ENCODE results near the gene GBE1.

DNA sequence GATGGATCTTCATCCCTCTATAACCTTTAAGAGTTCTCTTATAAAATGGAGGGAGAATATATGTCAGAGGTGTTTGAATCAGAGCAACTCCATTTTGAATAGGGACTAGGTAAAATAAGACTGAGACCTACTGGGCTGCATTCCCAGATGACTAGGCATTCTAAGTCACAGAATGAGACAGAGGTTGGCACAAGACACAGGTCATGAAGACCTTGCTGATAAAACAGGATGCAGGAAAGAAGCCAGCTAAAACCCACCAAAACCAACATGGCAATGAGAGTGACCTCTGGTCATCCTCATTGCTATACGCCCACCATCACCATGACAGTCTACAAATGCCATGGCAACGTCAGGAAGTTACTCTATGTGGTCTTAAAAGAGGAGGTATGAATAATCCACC, 211.0 kb downstream of the GBE1 start:
- TF ChIP-seq U2AF2 (optimal IDR thresholded peaks at IDR 0.05; ENCODE audit: low read depth, low read length) (no peak), MAZ (CRISPR knock-in tag; conservative IDR thresholded peaks at IDR 0.05 in 1 of 2, IDR thresholded peaks at IDR 0.05 in 1 of 2) (no peak), SIN3B (IDR thresholded peaks at IDR 0.05; ENCODE audit: low read depth) (no peak), MITF (IDR thresholded peaks at IDR 0.05) (no peak), BHLHE40 (IDR thresholded peaks at IDR 0.05; ENCODE audit: low read length) (no peak), GATA2 (CRISPR knock-in tag; IDR thresholded peaks at IDR 0.05) (no peak), YBX1 (IDR thresholded peaks at IDR 0.05) (no peak)
- TF ChIP-seq, protein P1, sequence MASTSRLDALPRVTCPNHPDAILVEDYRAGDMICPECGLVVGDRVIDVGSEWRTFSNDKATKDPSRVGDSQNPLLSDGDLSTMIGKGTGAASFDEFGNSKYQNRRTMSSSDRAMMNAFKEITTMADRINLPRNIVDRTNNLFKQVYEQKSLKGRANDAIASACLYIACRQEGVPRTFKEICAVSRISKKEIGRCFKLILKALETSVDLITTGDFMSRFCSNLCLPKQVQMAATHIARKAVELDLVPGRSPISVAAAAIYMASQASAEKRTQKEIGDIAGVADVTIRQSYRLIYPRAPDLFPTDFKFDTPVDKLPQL (IDR thresholded peaks at IDR 0.05; ENCODE audit: extremely low read depth, insufficient read length) = no peak
